ENCODE results near the gene KSR1. TPM values are rescaled to one million over a fixed set of nuclear protein-coding genes. Genes with fewer than 3 reads are reported as not detected.
"Not testable (repeated sequence)": the region's sequence is repeated elsewhere in the genome, so short reads cannot be mapped to it uniquely, and the experiment has no call there.

Gene KSR1
- total RNA-seq, 1 experiment from 2014 or later, result 21.7 TPM

- Histone ChIP-seq H3K4me1 (ENCODE audit: control insufficient read depth, insufficient read depth, low read length) (no peaks in the 10 kb centered on the region), H3K27me3 (ENCODE audit: control insufficient read depth, insufficient read depth, low read length) (no peaks in the 10 kb centered on the region), H3K27ac (ENCODE audit: low read length) (no peak overlapping the region), H3K9me3 (ENCODE audit: control insufficient read depth, insufficient read depth, low read depth, low read length) (no peaks in the 10 kb centered on the region), H3K4me3 (ENCODE audit: low read depth in 2 of 2, low read length in 2 of 2) (no peak overlapping the region), H3K36me3 (ENCODE audit: control insufficient read depth, insufficient read depth, low read length) (no peaks in the 10 kb centered on the region)
- ChIA-PET POLR2A (no interaction called here), CTCF (no interaction called here)
- intact Hi-C loops (cut with micrococcal nuclease; ENCODE audit: unreplicated experiment), result no loop called here
- no peak for ATAC-seq
- TF ChIP-seq REST (IDR thresholded peaks at IDR 0.05; ENCODE audit: insufficient read depth in 1 of 2, low read depth in 2 of 2, low read length in 1 of 2), result no peak
- TF ChIP-seq SIN3A (IDR thresholded peaks at IDR 0.05; ENCODE audit: borderline replicate concordance, insufficient read depth, low read depth, low read length), result no peak
- TF ChIP-seq TCF7L2 (IDR thresholded peaks at IDR 0.05; ENCODE audit: low read depth, low read length), result no peak
- no peak for DNase-seq (ENCODE audit: low read depth, low spot score)
- no TSS peak for BruUV-seq (replicated peaks)
- in situ Hi-C loops (cut with HindIII; ENCODE audit: low pct_unique_long_range_greater_than_20kb, low sequenced_read_pairs), result no loop called here
These were observed 30.3 kb upstream of the KSR1 start for GRCh38 chr17:27425991-27426390.

GRCh38 chr17:27426471-27426870 lies 29.8 kb upstream of the KSR1 start:
- H3K4me3 ChIP-seq (ENCODE audit: low read depth in 2 of 2, low read length in 2 of 2); H3K36me3 ChIP-seq (ENCODE audit: control insufficient read depth, insufficient read depth, low read length); H3K9me3 ChIP-seq (ENCODE audit: control insufficient read depth, insufficient read depth, low read depth, low read length); DNase-seq (ENCODE audit: low read depth, low spot score); ATAC-seq; POLR2A ChIA-PET; CTCF ChIA-PET; H3K4me1 ChIP-seq (ENCODE audit: control insufficient read depth, insufficient read depth, low read length); in situ Hi-C loops (cut with HindIII; ENCODE audit: low pct_unique_long_range_greater_than_20kb, low sequenced_read_pairs); BruUV-seq (replicated peaks); H3K27me3 ChIP-seq (ENCODE audit: control insufficient read depth, insufficient read depth, low read length); H3K27ac ChIP-seq (ENCODE audit: low read length); intact Hi-C loops (cut with micrococcal nuclease; ENCODE audit: unreplicated experiment): not testable (repeated sequence)

GRCh38 chr17:27427166-27427862 lies 28.9 kb upstream of the KSR1 start:
- H3K4me1 ChIP-seq (ENCODE audit: control insufficient read depth, insufficient read depth, low read length); H3K27ac ChIP-seq (ENCODE audit: low read length); BruUV-seq (replicated peaks); H3K27me3 ChIP-seq (ENCODE audit: control insufficient read depth, insufficient read depth, low read length); ATAC-seq; intact Hi-C loops (cut with micrococcal nuclease; ENCODE audit: unreplicated experiment); H3K4me3 ChIP-seq (ENCODE audit: low read depth in 2 of 2, low read length in 2 of 2); POLR2A ChIA-PET; DNase-seq (ENCODE audit: low read depth, low spot score); CTCF ChIA-PET; H3K9me3 ChIP-seq (ENCODE audit: control insufficient read depth, insufficient read depth, low read depth, low read length); in situ Hi-C loops (cut with HindIII; ENCODE audit: low pct_unique_long_range_greater_than_20kb, low sequenced_read_pairs); H3K36me3 ChIP-seq (ENCODE audit: control insufficient read depth, insufficient read depth, low read length): not testable (repeated sequence)

GRCh38 chr17:27428781-27429505 lies 27.3 kb upstream of the KSR1 start:
- POLR2A ChIA-PET, result no interaction called here
- no peaks in the 10 kb centered on the region for H3K36me3 ChIP-seq (ENCODE audit: control insufficient read depth, insufficient read depth, low read length)
- H3K4me1 ChIP-seq (ENCODE audit: control insufficient read depth, insufficient read depth, low read length), result no peaks in the 10 kb centered on the region
- in situ Hi-C loops (cut with HindIII; ENCODE audit: low pct_unique_long_range_greater_than_20kb, low sequenced_read_pairs), result no loop called here
- no peak overlapping the region for H3K4me3 ChIP-seq (ENCODE audit: low read depth in 2 of 2, low read length in 2 of 2)
- no peak for DNase-seq (ENCODE audit: low read depth, low spot score)
- ATAC-seq, result no peak
- BruUV-seq (replicated peaks), result no TSS peak
- intact Hi-C loops (cut with micrococcal nuclease; ENCODE audit: unreplicated experiment), result no loop called here
- H3K27me3 ChIP-seq (ENCODE audit: control insufficient read depth, insufficient read depth, low read length), result no peaks in the 10 kb centered on the region
- TF ChIP-seq CTCF (IDR thresholded peaks at IDR 0.05) (no peak), REST (IDR thresholded peaks at IDR 0.05; ENCODE audit: insufficient read depth in 1 of 2, low read depth in 2 of 2, low read length in 1 of 2) (no peak), SIN3A (IDR thresholded peaks at IDR 0.05; ENCODE audit: borderline replicate concordance, insufficient read depth, low read depth, low read length) (no peak), POLR2AphosphoS5 (IDR thresholded peaks at IDR 0.05; ENCODE audit: low read depth, low read length) (no peak), TCF7L2 (IDR thresholded peaks at IDR 0.05; ENCODE audit: low read depth, low read length) (no peak)
- H3K9me3 ChIP-seq (ENCODE audit: control insufficient read depth, insufficient read depth, low read depth, low read length), result no peaks in the 10 kb centered on the region
- no peak overlapping the region for H3K27ac ChIP-seq (ENCODE audit: low read length)
- CTCF ChIA-PET, result no interaction called here

Data from Panc1 (cell line).